HG02759 (cell line): ENCODE measurements around the gene GJC1.

ENCODE experiments used
- ATAC-seq: cut with Tn5 transposase; IDR thresholded peaks from one replicate; pipeline ENCODE4 v1.9.1; 2021; ENCODE audit warnings: mild to moderate bottlenecking, moderate library complexity; ENCODE audit not compliant: unreplicated experiment

GJC1 gene

DNA sequence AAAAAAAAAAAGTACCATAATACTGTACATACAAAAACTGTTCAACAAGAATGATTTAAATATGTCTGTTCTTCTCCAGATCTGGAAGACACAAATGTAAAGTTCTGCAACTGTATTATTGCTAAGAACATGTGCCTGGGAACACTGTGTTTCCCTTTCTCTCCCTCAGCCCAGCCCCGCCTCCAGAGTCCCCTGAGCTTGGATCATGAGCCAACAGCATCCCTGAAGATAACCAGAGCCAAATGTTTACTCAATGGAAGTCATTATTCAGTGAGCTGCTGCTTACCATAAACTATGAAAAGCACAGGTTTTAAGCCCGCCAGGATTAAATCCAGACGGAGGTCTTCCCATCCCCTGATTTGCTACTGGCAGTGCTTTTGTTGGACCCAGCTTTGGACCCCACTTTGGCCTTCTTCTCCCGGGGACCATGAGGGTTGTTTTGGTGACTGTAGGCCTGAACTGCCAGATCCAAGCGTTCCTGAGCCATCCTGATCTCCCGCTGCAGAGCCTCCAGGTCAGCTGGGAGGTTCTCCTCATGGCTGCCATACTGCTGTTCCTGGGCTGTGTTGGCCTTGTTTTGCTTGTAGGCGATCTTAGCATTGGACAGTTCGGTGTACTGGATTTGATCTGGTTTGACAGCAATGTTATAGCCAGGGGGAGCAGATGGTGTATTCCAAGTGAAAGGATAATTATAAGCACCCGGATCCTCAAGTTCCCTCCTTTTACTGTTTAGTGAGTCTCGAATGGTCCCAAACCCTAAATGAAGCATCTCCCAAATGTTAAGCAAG lies 25.6 kb downstream of the GJC1 start:
- no peak for ATAC-seq

DNA sequence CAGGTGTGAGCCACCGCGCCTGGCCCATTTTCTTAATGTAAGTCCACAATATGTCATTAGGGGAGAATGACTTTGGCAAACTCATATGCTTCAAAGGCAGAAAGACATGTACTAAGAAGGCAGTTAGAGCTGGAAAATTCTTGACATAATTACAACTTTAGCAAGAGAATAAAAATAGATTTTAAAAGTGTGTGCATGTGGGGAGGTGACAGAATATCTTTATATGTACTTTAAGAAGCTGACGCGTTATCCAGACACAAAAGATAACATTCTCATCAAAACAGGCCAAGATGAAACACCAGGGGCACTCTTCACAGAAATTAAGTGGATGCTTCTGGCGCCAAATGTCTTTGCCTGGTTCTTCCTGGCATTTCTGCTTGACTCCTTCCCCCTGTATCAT lies 28.2 kb downstream of the GJC1 start:
- no peak for ATAC-seq

- no peak for ATAC-seq
These were observed 31.7 kb downstream of the GJC1 start for GRCh38 chr17:44798356-44798755.

DNA sequence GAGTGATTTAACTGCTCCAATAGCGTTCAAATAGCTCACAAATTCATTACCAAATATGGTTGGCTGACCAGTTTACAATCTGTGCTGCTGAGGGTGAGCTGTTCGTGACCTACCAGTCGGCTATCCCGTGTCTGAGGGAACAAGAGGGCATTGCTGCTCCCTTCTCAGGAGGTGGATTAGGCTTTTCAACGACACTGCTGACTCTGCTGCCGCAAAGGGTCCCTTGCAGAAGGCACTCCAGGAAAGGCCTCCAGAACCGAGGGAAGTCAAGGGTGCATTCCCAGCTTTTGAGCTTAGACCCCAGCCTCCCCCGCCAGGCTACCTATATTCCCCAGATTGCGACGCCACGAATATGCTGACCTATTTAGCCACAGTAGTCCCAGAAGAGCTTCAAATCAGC lies 32.3 kb downstream of the GJC1 start:
- no peak for ATAC-seq

DNA sequence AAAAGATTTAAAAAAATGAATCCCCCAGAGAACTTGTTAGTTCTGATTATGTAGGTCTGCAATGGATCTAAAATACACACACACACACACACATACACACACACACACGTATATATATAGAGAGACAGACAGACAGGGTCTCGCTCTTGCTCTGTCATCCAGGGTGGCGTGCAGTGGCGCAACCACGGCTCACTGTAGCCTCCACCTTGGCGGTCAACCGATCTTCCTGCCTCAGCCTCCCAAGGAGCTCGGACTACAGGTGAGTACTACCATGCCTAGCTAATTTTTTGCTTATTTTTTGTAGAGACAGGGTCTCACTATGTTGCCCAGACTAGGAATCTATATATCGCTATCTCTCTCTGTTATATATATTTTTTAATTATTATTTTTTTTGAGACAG lies 33.4 kb downstream of the GJC1 start:
- ATAC-seq = no peak

- no peak for ATAC-seq
These were observed 34.2 kb downstream of the GJC1 start for GRCh38 chr17:44795928-44796327.

GRCh38 chr17:44795421-44795820 lies 34.7 kb downstream of the GJC1 start:
- no peak for ATAC-seq

GRCh38 chr17:44794851-44795413 lies 35.2 kb downstream of the GJC1 start:
- no peak for ATAC-seq

GRCh38 chr17:44793885-44794842 lies 35.9 kb downstream of the GJC1 start:
- ATAC-seq = no peak

DNA sequence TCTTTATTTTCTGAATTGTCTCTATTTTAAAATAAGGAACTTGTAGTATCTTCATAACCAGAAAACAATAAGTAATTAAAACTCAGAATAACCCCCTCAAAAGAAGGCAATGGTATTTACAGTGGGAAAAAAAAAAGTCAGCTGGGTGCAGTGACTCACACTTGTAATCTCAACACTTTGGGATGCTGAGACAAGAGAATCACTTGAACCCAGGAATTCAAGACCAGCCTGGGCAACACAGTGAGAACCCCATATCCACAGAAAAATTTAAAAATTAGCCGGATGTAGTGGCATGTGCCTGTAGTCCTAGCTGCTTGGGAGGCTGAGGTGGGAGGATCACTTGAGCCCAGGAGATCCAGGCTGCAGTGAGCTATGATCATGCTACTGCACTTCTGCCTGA lies 37.8 kb downstream of the GJC1 start:
- no peak for ATAC-seq

GRCh38 chr17:44788139-44788538 lies 41.9 kb downstream of the GJC1 start:
- ATAC-seq = no peak

- ATAC-seq = no peak
These were observed 42.7 kb downstream of the GJC1 start for GRCh38 chr17:44787271-44787940.

- ATAC-seq = no peak
These were observed 43.5 kb downstream of the GJC1 start for GRCh38 chr17:44786551-44787081.

DNA sequence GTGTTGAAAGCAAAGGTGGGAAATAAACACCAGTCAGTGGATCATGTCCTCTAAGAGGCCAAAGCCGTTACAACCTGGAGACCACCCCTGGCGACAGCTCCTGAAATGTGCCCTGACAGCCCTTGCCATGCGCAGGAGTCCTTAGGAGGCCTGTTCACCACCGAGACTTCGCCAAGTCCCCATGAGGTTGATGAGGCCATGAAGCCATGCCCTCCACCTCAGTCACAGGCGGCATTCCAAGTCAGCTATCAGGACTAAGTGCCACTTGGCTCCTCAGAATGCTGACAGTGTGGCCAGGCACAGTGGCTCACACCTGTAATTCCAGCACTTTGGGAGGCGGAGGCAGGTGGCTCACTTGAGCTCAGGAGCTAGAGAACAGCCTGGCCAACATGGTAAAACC lies 44.2 kb downstream of the GJC1 start:
- no peak for ATAC-seq

DNA sequence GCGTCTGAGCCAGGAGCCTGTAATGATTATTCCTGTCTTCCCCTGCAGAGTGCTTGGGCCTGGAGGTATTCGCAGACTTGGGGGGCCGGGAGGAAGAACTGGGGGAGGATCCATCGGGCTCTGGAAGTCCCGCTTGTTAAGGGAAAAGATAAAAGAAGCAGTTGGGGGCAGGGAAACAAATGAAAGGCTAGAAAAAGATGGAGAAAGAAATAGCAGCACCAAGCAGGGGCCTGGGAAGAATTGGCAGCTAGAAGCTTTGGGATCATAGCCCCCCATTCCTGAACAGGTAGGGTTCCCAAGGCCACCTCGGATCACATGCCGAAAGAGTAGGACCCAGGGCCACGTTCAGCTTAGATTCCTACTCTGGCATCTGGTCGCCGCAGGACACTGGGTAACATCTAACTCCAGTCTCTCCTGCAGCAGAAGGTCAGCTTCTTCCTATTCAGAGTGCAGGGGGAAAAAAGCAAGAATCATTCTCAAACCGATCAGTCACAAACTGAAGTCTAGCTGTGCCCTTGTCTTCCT lies 47.7 kb downstream of the GJC1 start:
- no peak for ATAC-seq

GRCh38 chr17:44781551-44782325 lies 48.3 kb downstream of the GJC1 start:
- ATAC-seq = no peak

- ATAC-seq = no peak
These were observed 49.1 kb downstream of the GJC1 start for GRCh38 chr17:44780845-44781480.

DNA sequence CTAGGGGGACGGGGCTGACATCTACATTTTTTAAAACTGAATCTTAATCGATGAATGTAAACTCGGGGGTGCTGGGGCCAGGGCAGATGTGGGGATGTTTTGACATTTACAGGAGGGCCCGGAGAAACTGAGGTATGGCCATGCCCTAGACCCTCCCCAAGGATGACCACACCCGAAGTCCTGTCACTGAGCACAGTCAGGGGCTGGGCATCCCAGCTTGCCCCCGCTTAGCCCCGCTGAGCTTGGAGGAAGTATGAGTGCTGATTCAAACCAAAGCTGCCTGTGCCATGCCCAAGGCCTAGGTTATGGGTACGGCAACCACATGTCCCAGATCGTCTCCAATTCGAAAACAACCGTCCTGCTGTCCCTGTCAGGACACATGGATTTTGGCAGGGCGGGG lies 49.9 kb downstream of the GJC1 start:
- ATAC-seq = no peak
